Kidney (tissue), 14 donors: Measurements from ENCODE around the gene MTCL1. TPM values are rescaled to one million over a fixed set of nuclear protein-coding genes. Genes with fewer than 3 reads are reported as not detected.

Experiments
- DNase-seq, 5 donors: peaks; one replicate each; pipeline ENCODE4 v3.0.0-alpha.2; 2013 to 2020
- FAIRE-seq: peaks from 2 replicates; lab custom pipeline; 2012; peaks lifted over from hg19 to GRCh38; lab: Jason Lieb, UNC
- H3K27ac ChIP-seq, 2 donors: one replicate each; pipeline ENCODE4 v1.7.0; 2013; ENCODE audit warnings: low read depth in 2 of 2, low read length in 2 of 2, inconsistent platforms in 1 of 2
- H3K27me3 ChIP-seq: one replicate; pipeline ENCODE4 v1.7.1; 2013; ENCODE audit warnings: low read length, inconsistent platforms; ENCODE audit not compliant: control insufficient read depth, insufficient read depth
- H3K36me3 ChIP-seq, 3 donors: one replicate each; pipeline versions ENCODE4 v1.7.0 to v1.7.1; 2013; ENCODE audit warnings: low read length in 3 of 3, control low read depth in 1 of 3, inconsistent platforms in 1 of 3; ENCODE audit not compliant: insufficient read depth in 3 of 3, control insufficient read depth in 2 of 3
- H3K4me1 ChIP-seq, 3 donors: one replicate each; pipeline versions ENCODE4 v1.7.0 to v1.7.1; 2013; ENCODE audit warnings: low read length in 3 of 3, inconsistent platforms in 1 of 3, low read depth in 1 of 3; ENCODE audit not compliant: control insufficient read depth in 2 of 3, insufficient read depth in 2 of 3
- H3K4me3 ChIP-seq, 3 donors: one replicate each; pipeline versions ENCODE4 v1.7.0 to v1.8.1; 2013; ENCODE audit warnings: low read length in 3 of 3, control low read depth in 1 of 3, inconsistent platforms in 1 of 3
- H3K9ac ChIP-seq, 3 donors: one replicate each; pipeline versions ENCODE4 v1.7.0 to v1.7.1; 2013; ENCODE audit warnings: low read length in 3 of 3, control low read depth in 1 of 3, inconsistent platforms in 1 of 3
- H3K9me3 ChIP-seq, 3 donors: one replicate each; pipeline versions ENCODE4 v1.7.0 to v1.7.1; 2013; ENCODE audit warnings: low read length in 3 of 3, control low read depth in 1 of 3, inconsistent platforms in 1 of 3; ENCODE audit not compliant: control insufficient read depth in 2 of 3, insufficient read depth in 1 of 3
- CTCF ChIP-seq: IDR thresholded peaks from 3 replicates; pipeline ENCODE4 v1.5.1; 2012; ENCODE audit warnings: mild to moderate bottlenecking, moderate library complexity, borderline replicate concordance; ENCODE audit not compliant: insufficient read depth; ENCODE audit errors: extremely low read depth
- intact Hi-C: fragments of 100-400 bp; cut with DNase I; formaldehyde crosslinking; loops from one replicate; pipeline ENCODE4 v1.11.1; 2022
- polyA plus RNA-seq: library from polyadenylated mRNA; stranded (reverse); fragments of 350-450 nt; fragmentation: Illumina TruSeq; extraction: RNeasy Lipid Tissue Mini Kit (QIAGEN cat#74804); gene quantifications from one replicate; pipeline ENCODE4 v1.2.3, GENCODE V29; 2014; ENCODE audit warnings: low read depth, low replicate concordance; ENCODE audit not compliant: insufficient read depth
- total RNA-seq: library from RNA; stranded (reverse); fragmentation: NEBNext Ultra II Directional; extraction: Animal tissue kit (Norgen Biotek cat#: 25700); gene quantifications from one replicate; pipeline ENCODE4 v1.2.1, GENCODE V29; 2021
- donor health status: control.
- donor health status: control.
- donor health status: control.
- donor health status: control.
- donor health status: control.
- donor health status: DM: yes; HTN: yes; CAD: no.
- donor health status: Normal renal cell carcinoma (clear cell type).

The MTCL1 gene
- total and polyA plus RNA-seq, 2 donors from 2014 or later: 2.5 to 15.3 TPM

GRCh38 chr18:8816220-8816619 lies 110.9 kb downstream of the MTCL1 start:
- no peak overlapping the region for H3K4me3 ChIP-seq
- no peak overlapping the region for H3K9ac ChIP-seq
- no peaks in the 10 kb centered on the region for H3K27me3 ChIP-seq
- FAIRE-seq: no peak
- H3K27ac ChIP-seq: no peak overlapping the region
- no peak for DNase-seq
- no peaks in the 10 kb centered on the region for H3K9me3 ChIP-seq
- TF ChIP-seq CTCF: no peak
- intact Hi-C loops: no loop called here
- no peaks in the 10 kb centered on the region for H3K4me1 ChIP-seq
- H3K36me3 ChIP-seq: no peaks in the 10 kb centered on the region

- DNase-seq (no peak), FAIRE-seq (no peak)
- no peaks in the 10 kb centered on the region for H3K9me3 ChIP-seq
- no peaks in the 10 kb centered on the region for H3K4me1 ChIP-seq
- no peak overlapping the region for H3K27ac ChIP-seq
- intact Hi-C loops: no loop called here
- no peak overlapping the region for H3K9ac ChIP-seq
- TF ChIP-seq CTCF: no peak
- no peak overlapping the region for H3K4me3 ChIP-seq
- H3K36me3 ChIP-seq: no peaks in the 10 kb centered on the region
- H3K27me3 ChIP-seq: no peaks in the 10 kb centered on the region
Observed at GRCh38 chr18:8816816-8817215, 111.5 kb downstream of the MTCL1 start.

- H3K36me3 ChIP-seq: no peaks in the 10 kb centered on the region
- H3K4me3 ChIP-seq: no peak overlapping the region
- H3K27ac ChIP-seq: no peak overlapping the region
- no peaks in the 10 kb centered on the region for H3K9me3 ChIP-seq
- intact Hi-C loops: no loop called here
- no peak for FAIRE-seq
- no peaks in the 10 kb centered on the region for H3K4me1 ChIP-seq
- no peak for TF ChIP-seq CTCF
- no peak for DNase-seq
- no peak overlapping the region for H3K9ac ChIP-seq
- no peaks in the 10 kb centered on the region for H3K27me3 ChIP-seq
Observed at GRCh38 chr18:8818982-8819381, 113.6 kb downstream of the MTCL1 start.
